Activated CD4-positive, alpha-beta T cell treated with anti-CD3 and anti-CD28 coated beads, Interleukin-2, amount 10 ng/mL, durations not matched to agents 7 days and 5 days (primary cell): ENCODE results near the gene PLIN1. TPM values are rescaled to one million over a fixed set of nuclear protein-coding genes. Genes with fewer than 3 reads are reported as not detected.

Source experiments
- CTCF ChIA-PET: fragments of 350-600 bp; sonication (Branson Sonifier 250); formaldehyde crosslinking; loops from one replicate; lab custom pipeline; 2021; ENCODE audit warnings: antibody characterized with exemption; lab: Charles Lee
- POLR2A ChIA-PET: fragments of 350-600 bp; sonication (Branson Sonifier 250); formaldehyde crosslinking; loops from one replicate; lab custom pipeline; 2021; ENCODE audit warnings: antibody characterized with exemption; lab: Charles Lee
- DNase-seq: peaks from one replicate; pipeline ENCODE4 v3.0.0-alpha.2; 2020
- H3K27ac Mint-ChIP-seq: one replicate; pipeline ENCODE4 v1.8.0; 2021; ENCODE audit warnings: mild to moderate bottlenecking, moderate library complexity, mixed read lengths
- H3K27me3 Mint-ChIP-seq: one replicate; pipeline ENCODE4 v1.8.0; 2021; ENCODE audit warnings: mixed read lengths
- H3K36me3 Mint-ChIP-seq: one replicate; pipeline ENCODE4 v1.8.0; 2021; ENCODE audit warnings: low read depth, mixed read lengths
- H3K4me1 Mint-ChIP-seq: one replicate; pipeline ENCODE4 v1.8.0; 2021; ENCODE audit warnings: mixed read lengths
- H3K4me3 Mint-ChIP-seq: one replicate; pipeline ENCODE4 v1.8.0; 2021; ENCODE audit warnings: mild to moderate bottlenecking, moderate library complexity, mixed read lengths
- H3K9me3 Mint-ChIP-seq: one replicate; pipeline ENCODE4 v1.8.0; 2021; ENCODE audit warnings: mixed read lengths
- total RNA-seq, 2 experiments: library from RNA; stranded (reverse); gene quantifications; one replicate each; pipeline ENCODE4 v1.2.3, GENCODE V29; 2021

Gene PLIN1
- total RNA-seq, 2 experiments from 2014 or later: 0.07 TPM; not detected in 1

GRCh38 chr15:89686522-89686921, 7.4 kb upstream of the PLIN1 start:
- no peak overlapping the region for H3K4me3 Mint-ChIP-seq
- POLR2A ChIA-PET: no interaction called here
- H3K36me3 Mint-ChIP-seq: no peaks in the 10 kb centered on the region
- no peaks in the 10 kb centered on the region for H3K27me3 Mint-ChIP-seq
- no peaks in the 10 kb centered on the region for H3K9me3 Mint-ChIP-seq
- H3K27ac Mint-ChIP-seq: no peak overlapping the region
- H3K4me1 Mint-ChIP-seq: peaks cover 22% of the 10 kb centered on the region
- CTCF ChIA-PET: no interaction called here
- no peak for DNase-seq

GRCh38 chr15:89685995-89686394, 6.8 kb upstream of the PLIN1 start:
- H3K27ac Mint-ChIP-seq: no peak overlapping the region
- DNase-seq: no peak
- H3K36me3 Mint-ChIP-seq: no peaks in the 10 kb centered on the region
- ChIA-PET POLR2A (no interaction called here), CTCF (no interaction called here)
- H3K9me3 Mint-ChIP-seq: no peaks in the 10 kb centered on the region
- no peaks in the 10 kb centered on the region for H3K27me3 Mint-ChIP-seq
- H3K4me1 Mint-ChIP-seq: peaks cover 18% of the 10 kb centered on the region
- H3K4me3 Mint-ChIP-seq: no peak overlapping the region

DNA sequence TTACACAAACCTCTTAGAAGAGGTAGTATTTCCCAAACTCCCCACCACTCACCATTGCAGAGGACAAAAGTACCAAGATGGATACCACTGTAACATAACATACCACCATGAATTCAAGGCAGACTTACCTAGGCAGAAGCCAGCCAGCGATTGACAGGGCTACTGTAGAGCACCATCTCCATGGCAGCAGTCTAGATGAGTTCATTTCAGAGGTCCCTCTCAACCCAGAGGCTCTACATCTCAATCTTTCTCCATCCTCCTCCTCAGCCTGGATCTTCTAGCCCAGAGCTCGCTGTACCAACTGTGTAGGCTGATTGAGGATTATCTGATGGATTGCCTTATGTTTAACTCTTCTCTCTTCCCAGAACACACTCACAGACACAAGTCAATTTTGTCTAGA, 2.0 kb upstream of the PLIN1 start:
- no peak for DNase-seq
- H3K4me3 Mint-ChIP-seq: no peak overlapping the region
- POLR2A ChIA-PET: no interaction called here
- no peak overlapping the region for H3K27ac Mint-ChIP-seq
- peaks cover 2% of the 10 kb centered on the region for H3K27me3 Mint-ChIP-seq
- CTCF ChIA-PET: interaction anchor here (1.3 kb wide), 1 partner anchor 20 kb away, joined by 3 read pairs; no protein-coding TSS in a partner anchor
- no peaks in the 10 kb centered on the region for H3K9me3 Mint-ChIP-seq
- H3K4me1 Mint-ChIP-seq: no peaks in the 10 kb centered on the region
- H3K36me3 Mint-ChIP-seq: no peaks in the 10 kb centered on the region

DNA sequence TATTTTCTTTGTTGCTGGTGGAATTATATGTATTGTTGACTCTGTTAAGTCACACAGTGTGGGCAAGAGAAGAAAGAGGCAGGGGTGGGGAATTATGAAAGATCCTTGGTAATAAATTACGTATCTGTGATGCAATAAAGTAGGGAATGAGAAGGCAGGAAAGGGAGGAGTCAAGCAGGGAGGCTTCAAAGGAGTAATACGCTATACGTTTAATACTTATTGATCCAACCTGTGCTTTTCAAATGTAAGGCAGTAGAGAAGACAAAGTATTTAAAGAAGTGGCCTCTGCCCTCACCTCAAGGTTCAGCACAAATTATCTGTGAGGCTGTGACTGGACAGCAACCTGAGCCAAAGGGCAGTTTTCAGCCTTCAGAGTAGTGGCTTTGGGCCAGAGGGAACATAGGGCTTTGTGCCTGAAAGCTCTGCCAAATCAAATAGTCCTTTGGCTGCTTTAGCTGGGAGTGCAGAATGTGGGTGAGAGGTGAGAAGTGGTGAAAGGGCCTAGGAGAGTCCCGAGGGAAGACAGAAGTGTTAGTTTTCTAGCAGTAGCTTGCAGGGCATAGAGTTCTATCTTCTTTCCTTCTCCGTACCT, 1.2 kb upstream of the PLIN1 start:
- no peak overlapping the region for H3K4me3 Mint-ChIP-seq
- H3K4me1 Mint-ChIP-seq: no peaks in the 10 kb centered on the region
- H3K36me3 Mint-ChIP-seq: no peaks in the 10 kb centered on the region
- H3K9me3 Mint-ChIP-seq: no peaks in the 10 kb centered on the region
- POLR2A ChIA-PET: no interaction called here
- peaks cover 2% of the 10 kb centered on the region for H3K27me3 Mint-ChIP-seq
- H3K27ac Mint-ChIP-seq: no peak overlapping the region
- no peak for DNase-seq
- CTCF ChIA-PET: interaction anchor here (1.3 kb wide), 1 partner anchor 19 kb away, joined by 3 read pairs; no protein-coding TSS in a partner anchor

- Mint-ChIP-seq H3K36me3 (no peaks in the 10 kb centered on the region), H3K4me3 (no peak overlapping the region), H3K4me1 (no peaks in the 10 kb centered on the region), H3K27ac (no peak overlapping the region), H3K9me3 (no peaks in the 10 kb centered on the region), H3K27me3 (peaks cover 2% of the 10 kb centered on the region)
- CTCF ChIA-PET: interaction anchor here (0.7 kb wide), 1 partner anchor 527 kb away, joined by 3 read pairs; no protein-coding TSS in a partner anchor
- POLR2A ChIA-PET: no interaction called here
- DNase-seq: no peak
Measured at GRCh38 chr15:89677381-89677780, 1.8 kb downstream of the PLIN1 start.

- H3K9me3 Mint-ChIP-seq: no peaks in the 10 kb centered on the region
- peaks cover 2% of the 10 kb centered on the region for H3K27me3 Mint-ChIP-seq
- H3K4me3 Mint-ChIP-seq: no peak overlapping the region
- H3K27ac Mint-ChIP-seq: no peak overlapping the region
- no peaks in the 10 kb centered on the region for H3K36me3 Mint-ChIP-seq
- ChIA-PET CTCF (interaction anchor here (0.6 kb wide), 1 partner anchor 621 kb away, joined by 3 read pairs; no protein-coding TSS in a partner anchor), POLR2A (no interaction called here)
- DNase-seq: no peak
- no peaks in the 10 kb centered on the region for H3K4me1 Mint-ChIP-seq
Measured at GRCh38 chr15:89675606-89676005, 3.6 kb downstream of the PLIN1 start.

DNA sequence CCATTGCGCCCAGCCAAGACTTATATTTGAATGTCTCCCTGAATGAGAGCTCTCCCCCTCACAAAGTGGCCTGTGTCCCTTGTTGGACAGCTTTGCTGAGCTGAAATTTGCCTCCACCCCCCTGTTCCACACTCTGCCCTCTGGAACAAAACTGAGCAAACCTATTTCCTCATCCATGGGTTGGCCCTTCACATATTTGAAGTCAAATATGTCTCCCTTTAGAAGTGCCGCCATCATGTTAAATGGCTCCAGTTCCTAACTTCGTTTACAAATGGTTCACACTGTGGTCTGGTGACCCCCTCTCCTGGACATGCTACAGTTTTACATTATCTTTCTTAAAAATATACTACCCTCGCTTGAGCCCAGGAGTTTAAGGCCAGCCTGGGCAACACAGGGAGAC, 4.6 kb downstream of the PLIN1 start:
- Mint-ChIP-seq H3K4me3 (no peak overlapping the region), H3K36me3 (no peaks in the 10 kb centered on the region), H3K27ac (no peak overlapping the region), H3K27me3 (no peaks in the 10 kb centered on the region), H3K4me1 (no peaks in the 10 kb centered on the region), H3K9me3 (no peaks in the 10 kb centered on the region)
- ChIA-PET CTCF (interaction anchor here (0.5 kb wide), 1 partner anchor 243 kb away, joined by 3 read pairs; no protein-coding TSS in a partner anchor), POLR2A (no interaction called here)
- no peak for DNase-seq

DNA sequence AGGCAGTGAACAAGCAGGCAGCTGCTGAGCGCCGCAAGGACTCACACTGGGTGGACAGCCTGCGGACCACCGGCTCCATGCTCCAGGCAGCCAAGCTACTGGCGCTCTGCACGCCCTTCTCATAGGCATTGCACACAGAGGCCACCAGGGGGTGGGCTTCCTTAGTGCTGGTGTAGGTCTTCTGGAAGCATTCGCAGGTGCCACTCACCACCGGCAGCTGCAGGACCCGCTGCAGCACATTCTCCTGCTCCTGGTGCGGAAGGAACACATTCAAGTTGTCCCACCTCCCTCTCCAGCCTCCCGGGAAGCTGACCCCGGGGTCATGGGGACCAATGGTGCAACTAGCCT, 6.0 kb downstream of the PLIN1 start:
- Mint-ChIP-seq H3K4me1 (no peaks in the 10 kb centered on the region), H3K27me3 (no peaks in the 10 kb centered on the region), H3K9me3 (no peaks in the 10 kb centered on the region), H3K36me3 (no peaks in the 10 kb centered on the region), H3K4me3 (no peak overlapping the region), H3K27ac (no peak overlapping the region)
- CTCF ChIA-PET: interaction anchor here (1.0 to 1.2 kb wide), 2 partner anchors 12 to 202 kb away, joined by 3 to 4 read pairs; no protein-coding TSS in a partner anchor
- POLR2A ChIA-PET: no interaction called here
- DNase-seq: peak; percentile 37

- Mint-ChIP-seq H3K27me3 (peaks cover under 1% of the 10 kb centered on the region), H3K4me1 (no peaks in the 10 kb centered on the region), H3K27ac (no peak overlapping the region), H3K36me3 (no peaks in the 10 kb centered on the region), H3K9me3 (no peaks in the 10 kb centered on the region), H3K4me3 (no peak overlapping the region)
- CTCF ChIA-PET: interaction anchor here (1.0 to 1.2 kb wide), 2 partner anchors 12 to 203 kb away, joined by 3 to 4 read pairs; no protein-coding TSS in a partner anchor
- DNase-seq: no peak
- POLR2A ChIA-PET: no interaction called here
Measured at GRCh38 chr15:89672221-89673164, 6.7 kb downstream of the PLIN1 start.

- Mint-ChIP-seq H3K27me3 (peaks cover 2% of the 10 kb centered on the region), H3K9me3 (no peaks in the 10 kb centered on the region), H3K27ac (no peak overlapping the region), H3K4me3 (no peak overlapping the region), H3K4me1 (no peaks in the 10 kb centered on the region), H3K36me3 (no peaks in the 10 kb centered on the region)
- CTCF ChIA-PET: interaction anchor here (1.0 to 1.2 kb wide), 2 partner anchors 9 to 203 kb away, joined by 4 read pairs; no protein-coding TSS in a partner anchor
- POLR2A ChIA-PET: no interaction called here
- no peak for DNase-seq
Measured at GRCh38 chr15:89671687-89672086, 7.5 kb downstream of the PLIN1 start.

GRCh38 chr15:89670971-89671560, 8.1 kb downstream of the PLIN1 start:
- no peaks in the 10 kb centered on the region for H3K36me3 Mint-ChIP-seq
- no peaks in the 10 kb centered on the region for H3K9me3 Mint-ChIP-seq
- H3K4me1 Mint-ChIP-seq: no peaks in the 10 kb centered on the region
- DNase-seq: no peak
- H3K4me3 Mint-ChIP-seq: no peak overlapping the region
- ChIA-PET POLR2A (no interaction called here), CTCF (interaction anchor here (1.0 kb wide), 2 partner anchors 9 to 30 kb away, joined by 3 to 4 read pairs; no protein-coding TSS in a partner anchor)
- H3K27ac Mint-ChIP-seq: no peak overlapping the region
- peaks cover 2% of the 10 kb centered on the region for H3K27me3 Mint-ChIP-seq

GRCh38 chr15:89669941-89670340, 9.2 kb downstream of the PLIN1 start:
- no peak overlapping the region for H3K4me3 Mint-ChIP-seq
- POLR2A ChIA-PET: no interaction called here
- H3K9me3 Mint-ChIP-seq: no peaks in the 10 kb centered on the region
- no peak overlapping the region for H3K27ac Mint-ChIP-seq
- no peak for DNase-seq
- H3K4me1 Mint-ChIP-seq: peaks cover 2% of the 10 kb centered on the region
- CTCF ChIA-PET: interaction anchor here (1.0 kb wide), 1 partner anchor 29 kb away, joined by 3 read pairs; no protein-coding TSS in a partner anchor
- peaks cover 5% of the 10 kb centered on the region for H3K27me3 Mint-ChIP-seq
- no peaks in the 10 kb centered on the region for H3K36me3 Mint-ChIP-seq
